ENCODE results near the gene FEM1B. TPM values are rescaled to one million over a fixed set of nuclear protein-coding genes. Genes with fewer than 3 reads are reported as not detected.

The FEM1B gene
- total RNA-seq, 1 donor: 45.5 TPM

- no peak for DNase-seq (ENCODE audit: low read depth)
- no peak for TF ChIP-seq CTCF (IDR thresholded peaks at IDR 0.05; ENCODE audit: insufficient read depth, low read length)
- no peak overlapping the region for H3K4me3 ChIP-seq (ENCODE audit: low read depth, low read length)
Measured at GRCh38 chr15:68305420-68305871, 27.9 kb downstream of the FEM1B start.

DNA sequence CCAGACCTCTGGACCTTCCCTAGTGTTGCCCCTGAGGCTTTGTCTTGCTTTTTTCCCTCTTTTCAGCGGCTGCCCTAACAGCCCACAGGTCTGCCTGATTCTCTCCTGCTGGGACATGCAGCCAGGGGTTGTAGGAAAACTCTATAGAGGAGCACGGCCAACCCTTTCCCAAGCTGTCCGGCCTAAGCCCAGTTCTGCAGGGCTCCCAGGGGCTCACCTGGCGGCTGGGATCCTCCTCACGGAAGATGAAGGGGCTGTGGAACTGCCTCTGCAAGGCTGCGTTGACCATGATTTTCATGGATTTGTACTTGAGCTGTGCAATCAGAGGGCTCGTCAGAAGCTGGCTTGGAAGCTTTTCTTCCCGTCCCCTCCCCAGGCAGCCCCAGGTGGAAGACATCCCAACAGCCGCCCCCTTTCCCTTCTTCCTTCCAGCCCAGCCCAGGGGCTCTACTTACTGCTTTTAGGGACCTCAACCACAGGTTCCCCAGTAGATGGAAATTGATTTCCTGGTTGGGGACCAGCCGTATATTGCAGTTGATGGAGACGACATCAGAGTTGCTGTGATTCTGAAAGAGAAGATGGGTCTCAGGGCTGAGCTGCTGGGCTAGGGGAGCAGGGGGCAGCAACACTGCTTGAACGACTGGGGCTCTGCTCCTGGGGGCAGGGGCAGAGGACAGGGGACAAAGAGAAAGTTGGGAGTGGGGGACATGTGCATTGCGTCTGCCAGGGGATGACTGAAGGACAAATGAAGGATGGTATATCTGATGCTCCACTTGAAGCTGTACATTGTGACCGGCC, 29.8 kb downstream of the FEM1B start:
- TF ChIP-seq CTCF (IDR thresholded peaks at IDR 0.05; ENCODE audit: insufficient read depth, low read length): no peak
- no peak for DNase-seq (ENCODE audit: low read depth)
- H3K4me3 ChIP-seq (ENCODE audit: low read depth, low read length): no peak overlapping the region

- no peak for TF ChIP-seq CTCF (IDR thresholded peaks at IDR 0.05; ENCODE audit: insufficient read depth, low read length)
- no peak overlapping the region for H3K4me3 ChIP-seq (ENCODE audit: low read depth, low read length)
- DNase-seq (ENCODE audit: low read depth): no peak
Measured at GRCh38 chr15:68309024-68309423, 31.5 kb downstream of the FEM1B start.

DNA sequence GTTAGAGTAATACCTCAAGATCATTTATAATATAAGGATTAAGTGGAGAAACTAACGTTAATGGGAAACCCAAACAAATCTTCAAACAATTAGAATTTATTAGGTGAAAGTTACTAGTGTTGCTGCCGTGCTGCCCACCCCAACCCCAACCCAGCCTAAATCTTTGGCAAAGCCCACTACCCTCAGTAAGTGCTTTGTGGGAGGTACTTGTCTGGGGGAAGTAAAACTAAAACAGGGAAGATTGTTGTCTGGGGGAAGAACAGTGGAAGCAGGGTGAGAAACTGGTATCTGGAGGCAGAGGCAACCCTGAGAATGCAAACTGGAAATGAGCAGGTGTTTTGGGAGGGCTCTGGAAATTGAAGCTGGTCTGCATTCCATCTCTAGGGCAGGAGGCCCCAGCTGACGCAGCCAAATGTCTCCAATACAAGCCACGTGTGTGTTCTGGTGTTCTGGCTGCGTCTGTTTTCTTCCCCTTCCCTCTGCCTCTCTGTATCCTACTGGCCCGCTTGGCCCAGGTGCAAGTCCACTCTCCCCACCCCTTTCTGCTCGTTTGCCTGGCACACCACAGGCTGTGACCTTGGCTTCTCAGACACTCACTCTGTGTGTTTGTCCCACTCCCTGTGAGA, 32.7 kb downstream of the FEM1B start:
- no peak overlapping the region for H3K4me3 ChIP-seq (ENCODE audit: low read depth, low read length)
- DNase-seq (ENCODE audit: low read depth): no peak
- no peak for TF ChIP-seq CTCF (IDR thresholded peaks at IDR 0.05; ENCODE audit: insufficient read depth, low read length)

DNA sequence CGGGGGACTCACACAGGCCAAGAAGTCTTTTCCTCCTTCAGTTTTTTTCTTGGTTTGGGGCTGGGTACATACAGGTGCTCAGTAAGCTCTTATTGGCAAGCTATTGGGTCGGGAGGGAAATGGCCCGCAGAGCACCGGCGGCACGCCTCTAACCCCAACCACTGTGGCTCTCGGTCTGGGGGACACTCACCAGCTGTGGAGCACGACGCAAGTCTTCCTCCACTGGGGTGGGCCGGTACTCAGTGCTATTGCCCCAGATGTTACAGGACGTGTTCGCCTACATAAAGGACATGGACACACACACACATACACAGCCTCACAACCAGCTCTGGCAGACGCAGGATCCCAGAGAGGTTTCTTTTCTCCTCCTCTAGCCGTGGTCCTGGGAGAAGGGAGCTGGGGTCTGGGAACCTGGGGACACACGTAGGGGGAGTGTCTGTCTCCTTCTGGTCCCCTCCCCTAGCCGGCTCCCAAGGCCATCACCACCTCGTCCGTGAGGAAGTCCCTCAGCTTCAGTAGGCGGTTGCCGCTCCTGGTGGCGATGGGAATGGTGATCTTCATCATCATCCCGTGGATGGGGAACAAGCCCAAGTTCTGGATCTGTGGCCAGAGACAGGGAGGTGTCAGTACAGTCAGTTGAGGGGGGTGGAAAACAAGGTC, 33.4 kb downstream of the FEM1B start:
- no peak for DNase-seq (ENCODE audit: low read depth)
- no peak overlapping the region for H3K4me3 ChIP-seq (ENCODE audit: low read depth, low read length)
- TF ChIP-seq CTCF (IDR thresholded peaks at IDR 0.05; ENCODE audit: insufficient read depth, low read length): no peak

DNA sequence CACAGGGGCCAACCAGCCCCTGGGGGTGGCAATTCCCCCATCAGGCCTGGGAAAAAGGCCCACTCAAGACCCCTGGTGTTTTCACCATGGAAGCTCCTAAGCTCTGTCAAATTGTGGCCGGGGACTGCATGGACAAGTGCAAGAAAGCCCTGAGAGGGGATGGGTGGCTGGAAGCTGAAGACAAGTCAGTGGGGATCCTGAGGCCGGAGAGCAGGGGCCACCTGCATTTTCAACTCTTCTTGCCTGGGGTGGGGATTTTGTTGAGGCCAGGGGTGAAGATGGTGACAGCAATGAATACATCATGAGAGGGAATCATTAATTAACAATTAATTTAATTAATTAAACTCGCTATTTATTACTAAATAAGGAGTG, 33.9 kb downstream of the FEM1B start:
- no peak for DNase-seq (ENCODE audit: low read depth)
- no peak overlapping the region for H3K4me3 ChIP-seq (ENCODE audit: low read depth, low read length)
- no peak for TF ChIP-seq CTCF (IDR thresholded peaks at IDR 0.05; ENCODE audit: insufficient read depth, low read length)
